Ovary (tissue), 9 donors: Measurements from ENCODE around the gene PCBP4. TPM values are rescaled to one million over a fixed set of nuclear protein-coding genes. Genes with fewer than 3 reads are reported as not detected.

Source experiments
- DNase-seq, 5 donors: peaks; one replicate each; pipeline ENCODE4 v3.0.0-alpha.2; 2019 to 2020
- H3K27ac ChIP-seq, 2 donors: fragments of 200-600 bp; one replicate each; pipeline versions ENCODE4 v1.5.1 to v1.8.0; 2019 to 2022
- H3K27me3 ChIP-seq: fragments of 200-600 bp; one replicate; pipeline ENCODE4 v1.8.0; 2022
- H3K36me3 ChIP-seq: fragments of 200-600 bp; sonication (generic); one replicate; pipeline ENCODE4 v1.5.1; 2019
- H3K4me1 ChIP-seq: one replicate; pipeline ENCODE4 v1.8.1; 2013; ENCODE audit warnings: mild to moderate bottlenecking, moderate library complexity; ENCODE audit not compliant: insufficient read depth
- H3K4me3 ChIP-seq: fragments of 200-600 bp; sonication (generic); one replicate; pipeline ENCODE4 v1.5.1; 2017
- H3K9me3 ChIP-seq, 2 donors: fragments of 200-600 bp in 1 of 2; sonication (generic) in 1 of 2; one replicate each; pipeline versions ENCODE4 v1.5.1 to v1.8.1; 2013 to 2019; ENCODE audit warnings: mild to moderate bottlenecking in 1 of 2, moderate library complexity in 1 of 2
- CTCF ChIP-seq, 3 donors: fragments of 450-650 bp in 2 of 3; fragments of 200-600 bp in 1 of 3; IDR thresholded peaks; one replicate each; pipeline versions ENCODE4 v1.5.1 to v1.8.0; 2016 to 2022; ENCODE audit warnings: antibody characterized with exemption in 3 of 3, mild to moderate bottlenecking in 1 of 3
- EP300 ChIP-seq: sonication (generic); formaldehyde crosslinking; IDR thresholded peaks from one replicate; pipeline ENCODE4 v1.6.1; 2017; ENCODE audit warnings: antibody characterized with exemption
- POLR2A ChIP-seq: fragments of 450-650 bp; IDR thresholded peaks from one replicate; pipeline ENCODE4 v1.6.1; 2017; ENCODE audit warnings: antibody characterized with exemption, mild to moderate bottlenecking, moderate library complexity
- WGBS, 3 donors: extraction: QIAGEN DNeasy Blood & Tissue Kit in 1 of 3; methylation state at CpG; one replicate each; pipeline versions ENCODE4 v1.1.5 to v1.1.7; 2013 to 2017; 5-methylcytosine and 5-hydroxymethylcytosine counted together
- intact Hi-C, 4 donors: fragments of 100-400 bp; cut with DNase I; formaldehyde crosslinking; loops; one replicate each; pipeline versions ENCODE4 v1.11.0 to v1.15.1; 2022 to 2023
- polyA plus RNA-seq, 2 donors: library from polyadenylated mRNA; stranded (reverse); fragments of 200-250 nt in 1 of 2; fragments of 350-450 nt in 1 of 2; fragmentation: Illumina TruSeq in 1 of 2; extraction: RNeasy Lipid Tissue Mini Kit (QIAGEN cat#74804) in 1 of 2; gene quantifications; one replicate each; pipeline ENCODE4 v1.2.3, GENCODE V29; 2013 to 2014
- total RNA-seq, 7 donors: library from RNA; depleted of rRNA in 2 of 7; stranded (reverse); fragments of >200 nt in 2 of 7; fragmentation: NEBNext Ultra II Directional in 3 of 7; extraction: Animal tissue kit (Norgen Biotek cat#: 25700) in 3 of 7; gene quantifications; one replicate each; pipeline versions ENCODE4 v1.1.0 to v1.2.4, GENCODE V29; 2016 to 2023
- donor health status: DM: no; HTN: no; CAD: no; lungs with moderate emphysema.
- donor health status: DM: no; HTN: no; CAD: no.
- donor health status: Bipolar disorder and iron deficiency.
- donor health status: DM: yes; HTN: yes; CAD: no.
- donor health status: DM: no; HTN: no; CAD: no.
- donor health status: DM: yes; HTN: yes; CAD: no.

The PCBP4 gene
- total and polyA plus RNA-seq, 9 donors, result 4.5 to 83.3 (median 44.0) TPM

- DNase-seq, result no peak
- Histone ChIP-seq H3K36me3 (no peaks in the 10 kb centered on the region), H3K9me3 (no peaks in the 10 kb centered on the region), H3K27ac (no peak overlapping the region), H3K4me1 (peaks cover 19% of the 10 kb centered on the region), H3K4me3 (no peak overlapping the region), H3K27me3 (no peaks in the 10 kb centered on the region)
- intact Hi-C loops, result no loop called here
- 73 to 78% (median 75%) methylated on average over 4 of the region's 4 CpGs for WGBS, 3 donors
- no peak for TF ChIP-seq POLR2A
- no peak for TF ChIP-seq EP300
- TF ChIP-seq CTCF (IDR thresholded peaks at IDR 0.05), result no peak
Measured at GRCh38 chr3:51964521-51964920, 2.7 kb downstream of the PCBP4 start.

- intact Hi-C loops, result no loop called here
- Histone ChIP-seq H3K4me1 (peaks cover 19% of the 10 kb centered on the region), H3K27ac (no peak overlapping the region), H3K9me3 (no peaks in the 10 kb centered on the region), H3K27me3 (no peaks in the 10 kb centered on the region), H3K36me3 (no peaks in the 10 kb centered on the region), H3K4me3 (no peak overlapping the region)
- WGBS, 3 donors, result 62 to 71% (median 69%) methylated on average over 12 of the region's 12 CpGs
- DNase-seq, result no peak
- TF ChIP-seq EP300 (no peak), POLR2A (no peak), CTCF (IDR thresholded peaks at IDR 0.05) (no peak)
Measured at GRCh38 chr3:51963951-51964451, 3.3 kb downstream of the PCBP4 start.

GRCh38 chr3:51962854-51963530 lies 4.3 kb downstream of the PCBP4 start:
- intact Hi-C loops, result no loop called here
- Histone ChIP-seq H3K4me1 (peaks cover 15% of the 10 kb centered on the region), H3K27ac (peak overlapping the region in 1 of 2 donors; percentile 55), H3K9me3 (no peaks in the 10 kb centered on the region), H3K36me3 (no peaks in the 10 kb centered on the region), H3K27me3 (no peaks in the 10 kb centered on the region), H3K4me3 (no peak overlapping the region)
- DNase-seq, result peak in 2 of 5 donors; percentile 55 to 76
- no peak for TF ChIP-seq EP300
- TF ChIP-seq POLR2A, result no peak
- no peak for TF ChIP-seq CTCF (IDR thresholded peaks at IDR 0.05)
- WGBS, 3 donors, result 70 to 77% (median 74%) methylated on average over 6 of the region's 6 CpGs

GRCh38 chr3:51961602-51962569 lies 5.4 kb downstream of the PCBP4 start:
- peaks cover 15% of the 10 kb centered on the region for H3K4me1 ChIP-seq
- H3K4me3 ChIP-seq, result no peak overlapping the region
- no peaks in the 10 kb centered on the region for H3K9me3 ChIP-seq
- H3K27ac ChIP-seq, result peak overlapping the region in 1 of 2 donors; percentile 55
- intact Hi-C loops, result no loop called here
- no peaks in the 10 kb centered on the region for H3K36me3 ChIP-seq
- peak in 2 of 5 donors; percentile 50 to 66 for DNase-seq
- no peaks in the 10 kb centered on the region for H3K27me3 ChIP-seq
- no peak for TF ChIP-seq CTCF (IDR thresholded peaks at IDR 0.05)
- TF ChIP-seq EP300, result no peak
- no peak for TF ChIP-seq POLR2A
- 35 to 45% (median 45%) methylated on average over 9 of the region's 9 CpGs for WGBS, 3 donors
